H1 (cell line): ENCODE results near the gene ABLIM1. TPM values are rescaled to one million over a fixed set of nuclear protein-coding genes. Genes with fewer than 3 reads are reported as not detected.

Experiments used
- CTCF ChIA-PET: fragments of 300-600 bp; sonication (Branson Sonifier 250); formaldehyde crosslinking; loops from one replicate; lab custom pipeline; 2021; ENCODE audit not compliant: partially characterized antibody; lab: Charles Lee
- POLR2A ChIA-PET: fragments of 300-600 bp; sonication (Branson Sonifier 250); formaldehyde crosslinking; loops from one replicate; lab custom pipeline; 2021; ENCODE audit warnings: inconsistent platforms; ENCODE audit not compliant: partially characterized antibody; lab: Charles Lee
- DNase-seq, 2 experiments: peaks; one replicate each; pipeline versions ENCODE4 v3.0.0 to v3.0.0-alpha.2; 2010 to 2022; ENCODE audit warnings: low spot score in 2 of 2, low read depth in 1 of 2, mixed read lengths in 1 of 2
- FAIRE-seq: peaks from 2 replicates; lab custom pipeline; 2011; peaks lifted over from hg19 to GRCh38; lab: Jason Lieb, UNC
- H2AFZ ChIP-seq: 2 replicates; pipeline ENCODE4 v1.8.1; 2012; ENCODE audit warnings: low read length, inconsistent platforms
- H2AK5ac ChIP-seq: 2 replicates; pipeline ENCODE4 v1.6.1; 2013; ENCODE audit warnings: low read depth, low read length
- H2BK120ac ChIP-seq: replicated peaks from 2 replicates; pipeline ENCODE3; 2013; ENCODE audit warnings: low read depth, low read length, inconsistent platforms
- H2BK12ac ChIP-seq: 2 replicates; pipeline ENCODE4 v1.6.1; 2013; ENCODE audit warnings: low read depth, low read length
- H2BK15ac ChIP-seq: 2 replicates; pipeline ENCODE4 v1.6.1; 2013; ENCODE audit warnings: low read length
- H2BK20ac ChIP-seq: 2 replicates; pipeline ENCODE4 v1.6.1; 2013; ENCODE audit warnings: low read length
- H2BK5ac ChIP-seq: 2 replicates; pipeline ENCODE4 v1.6.1; 2013; ENCODE audit warnings: low read depth, low read length
- H3K14ac ChIP-seq: 2 replicates; pipeline ENCODE4 v1.6.1; 2013; ENCODE audit warnings: inconsistent platforms; ENCODE audit not compliant: insufficient read length
- H3K18ac ChIP-seq: 2 replicates; pipeline ENCODE4 v1.6.1; 2013; ENCODE audit warnings: low read length; ENCODE audit errors: extremely low read depth
- H3K23ac ChIP-seq: 2 replicates; pipeline ENCODE4 v1.6.1; 2013; ENCODE audit warnings: inconsistent platforms; ENCODE audit not compliant: insufficient read length
- H3K23me2 ChIP-seq: 2 replicates; pipeline ENCODE4 v1.6.1; 2013; ENCODE audit warnings: low read depth, low read length
- H3K27ac ChIP-seq: 2 replicates; pipeline ENCODE4 v1.6.1; 2011; ENCODE audit warnings: low read depth, low read length, inconsistent platforms
- H3K27me3 ChIP-seq, 4 experiments: replicated peaks in 1 of 4; 1 replicate in 1 of 4; 2 replicates in 3 of 4; pipeline versions ENCODE4 v1.6.1 to v1.8.1; 2011 to 2013; ENCODE audit warnings: low read length in 3 of 4, mild to moderate bottlenecking in 3 of 4, inconsistent platforms in 2 of 4, mixed read lengths in 2 of 4, moderate library complexity in 1 of 4; ENCODE audit not compliant: control insufficient read depth in 3 of 4, insufficient read depth in 3 of 4; ENCODE audit errors: extremely low read depth in 1 of 4
- H3K36me3 ChIP-seq, 4 experiments: 2 replicates each; pipeline versions ENCODE4 v1.6.1 to v1.8.1; 2011 to 2013; ENCODE audit warnings: mild to moderate bottlenecking in 4 of 4, low read length in 3 of 4, moderate library complexity in 2 of 4, control low read depth in 1 of 4, inconsistent platforms in 1 of 4; ENCODE audit not compliant: insufficient read depth in 4 of 4, control insufficient read depth in 2 of 4
- H3K4ac ChIP-seq: replicated peaks from 2 replicates; pipeline ENCODE3; 2013; ENCODE audit warnings: low read length, low read depth, mixed read lengths, inconsistent platforms; ENCODE audit not compliant: insufficient read length
- H3K4me1 ChIP-seq, 4 experiments: replicated peaks in 1 of 4; 1 replicate in 1 of 4; 2 replicates in 3 of 4; pipeline versions ENCODE4 v1.6.1 to v1.8.1; 2011 to 2013; ENCODE audit warnings: low read length in 3 of 4, inconsistent platforms in 2 of 4, mixed read lengths in 1 of 4; ENCODE audit not compliant: insufficient read depth in 4 of 4, control insufficient read depth in 3 of 4
- H3K4me2 ChIP-seq, 2 experiments: 2 replicates each; pipeline versions ENCODE4 v1.6.1 to v1.8.1; 2011 to 2013; ENCODE audit warnings: low read depth in 2 of 2, low read length in 2 of 2, control low read depth in 1 of 2, inconsistent platforms in 1 of 2, mild to moderate bottlenecking in 1 of 2; ENCODE audit not compliant: insufficient read depth in 1 of 2
- H3K4me3 ChIP-seq, 4 experiments: fragments of 200-600, 300-600 bp in 1 of 4; sonication (generic), shearing (Covaris generic), sonication (Bioruptor Twin) in 1 of 4; 2 replicates each; pipeline versions ENCODE4 v1.5.1 to v1.8.1; 2011 to 2016; ENCODE audit warnings: low read length in 4 of 4, low read depth in 3 of 4, control low read depth in 2 of 4, inconsistent platforms in 2 of 4, mild to moderate bottlenecking in 2 of 4, mixed read lengths in 1 of 4, moderate library complexity in 1 of 4; ENCODE audit not compliant: insufficient read depth in 2 of 4; ENCODE audit errors: extremely low read depth in 1 of 4
- H3K56ac ChIP-seq: replicated peaks from 2 replicates; pipeline ENCODE3; 2013; ENCODE audit warnings: low read depth, mild to moderate bottlenecking, mixed read lengths, low read length, inconsistent platforms; ENCODE audit not compliant: insufficient read length
- H3K79me1 ChIP-seq: 2 replicates; pipeline ENCODE4 v1.6.1; 2013; ENCODE audit warnings: low read depth, low read length, control low read depth
- H3K79me2 ChIP-seq, 2 experiments: 2 replicates each; pipeline versions ENCODE4 v1.6.1 to v1.8.1; 2012 to 2013; ENCODE audit warnings: low read length in 2 of 2, mild to moderate bottlenecking in 2 of 2, inconsistent platforms in 1 of 2; ENCODE audit not compliant: insufficient read depth in 2 of 2, control insufficient read depth in 1 of 2
- H3K9ac ChIP-seq, 4 experiments: replicated peaks in 1 of 4; 1 replicate in 1 of 4; 2 replicates in 3 of 4; pipeline versions ENCODE4 v1.6.1 to v1.8.1; 2011 to 2013; ENCODE audit warnings: low read depth in 3 of 4, low read length in 3 of 4, control low read depth in 2 of 4, mild to moderate bottlenecking in 2 of 4, moderate library complexity in 2 of 4, inconsistent platforms in 1 of 4; ENCODE audit errors: extremely low read depth in 1 of 4
- H3K9me3 ChIP-seq, 2 experiments: 2 replicates each; pipeline versions ENCODE4 v1.6.1 to v1.8.1; 2012 to 2013; ENCODE audit warnings: mild to moderate bottlenecking in 2 of 2, moderate library complexity in 2 of 2, control low read depth in 1 of 2, inconsistent platforms in 1 of 2, low read depth in 1 of 2, low read length in 1 of 2, mixed read lengths in 1 of 2; ENCODE audit not compliant: insufficient read depth in 2 of 2
- H4K20me1 ChIP-seq, 2 experiments: replicated peaks in 1 of 2; 2 replicates each; pipeline versions ENCODE3 to v1.8.1; 2011 to 2013; ENCODE audit warnings: inconsistent platforms in 2 of 2, low read length in 2 of 2, mild to moderate bottlenecking in 1 of 2; ENCODE audit not compliant: insufficient read depth in 2 of 2, control insufficient read depth in 1 of 2
- H4K5ac ChIP-seq: 2 replicates; pipeline ENCODE4 v1.6.1; 2013; ENCODE audit warnings: low read length, low read depth, mixed read lengths, inconsistent platforms; ENCODE audit not compliant: insufficient read length
- H4K8ac ChIP-seq: 2 replicates; pipeline ENCODE4 v1.8.0; 2013; ENCODE audit warnings: mild to moderate bottlenecking, moderate library complexity, low read length, inconsistent platforms; ENCODE audit not compliant: insufficient read depth; ENCODE audit errors: extremely low read depth
- H4K91ac ChIP-seq: replicated peaks from 2 replicates; pipeline ENCODE3; 2013; ENCODE audit warnings: low read length, mixed read lengths, inconsistent platforms; ENCODE audit not compliant: insufficient read length
- BCL11A ChIP-seq, 2 experiments: IDR thresholded peaks; one replicate each; pipeline ENCODE4 v1.6.1; 2011; ENCODE audit warnings: low read depth in 2 of 2, low read length in 2 of 2, mild to moderate bottlenecking in 2 of 2
- KDM4A ChIP-seq: IDR thresholded peaks from one replicate; pipeline ENCODE4 v1.7.1; 2012; ENCODE audit warnings: low read depth, mild to moderate bottlenecking, moderate library complexity, low read length, inconsistent platforms; ENCODE audit not compliant: severe bottlenecking
- SIRT6 ChIP-seq: IDR thresholded peaks from one replicate; pipeline ENCODE4 v1.7.1; 2012; ENCODE audit warnings: low read length, inconsistent platforms
- WGBS, 2 experiments: shearing (Covaris generic) in 1 of 2; methylation state at CpG; one replicate each; pipeline versions ENCODE4 v1.1.6 to v1.1.7; 2013 to 2015; ENCODE audit warnings: low lambda C conversion rate in 2 of 2, mixed read lengths in 2 of 2, inconsistent platforms in 1 of 2, low coverage in 1 of 2, missing lambda C conversion rate in 1 of 2; ENCODE audit not compliant: insufficient replicate concordance in 2 of 2, insufficient coverage in 1 of 2, insufficient read length in 1 of 2; ENCODE audit errors: extremely low coverage in 1 of 2, missing lambda C conversion rate in 1 of 2; 5-methylcytosine and 5-hydroxymethylcytosine counted together
- polyA plus RNA-seq, 7 experiments: library from polyadenylated mRNA; depleted of rRNA in 3 of 7; stranded (reverse) in 5 of 7; unstranded in 2 of 7; fragments of >200 nt in 5 of 7; fragments of 200-250 nt in 2 of 7; gene quantifications; 1 replicate in 5 of 7; 2 replicates in 1 of 7; 4 replicates in 1 of 7; pipeline versions ENCODE4 v1.2.1 to v1.2.3, GENCODE V29; 2011 to 2013; ENCODE audit warnings: missing spikeins in 2 of 7, mixed read lengths in 2 of 7
- total RNA-seq: library from RNA; stranded (reverse); fragmentation: NEBNext Ultra II Directional; extraction: Animal tissue kit (Norgen Biotek cat#: 25700); gene quantifications from 2 replicates; pipeline ENCODE4 v1.2.1, GENCODE V29; 2021
- TF ChIP-seq, protein P1 (sequence below): IDR thresholded peaks from 2 replicates; pipeline ENCODE4 v1.6.1; 2011; ENCODE audit warnings: low read depth, mild to moderate bottlenecking, low read length; ENCODE audit not compliant: insufficient read depth

The ABLIM1 gene
- total and polyA plus RNA-seq, 2 of the 8 experiments (the other 6 are each of a cell fraction or from before 2014, with no cell fraction given): 51.2 to 51.7 TPM

DNA sequence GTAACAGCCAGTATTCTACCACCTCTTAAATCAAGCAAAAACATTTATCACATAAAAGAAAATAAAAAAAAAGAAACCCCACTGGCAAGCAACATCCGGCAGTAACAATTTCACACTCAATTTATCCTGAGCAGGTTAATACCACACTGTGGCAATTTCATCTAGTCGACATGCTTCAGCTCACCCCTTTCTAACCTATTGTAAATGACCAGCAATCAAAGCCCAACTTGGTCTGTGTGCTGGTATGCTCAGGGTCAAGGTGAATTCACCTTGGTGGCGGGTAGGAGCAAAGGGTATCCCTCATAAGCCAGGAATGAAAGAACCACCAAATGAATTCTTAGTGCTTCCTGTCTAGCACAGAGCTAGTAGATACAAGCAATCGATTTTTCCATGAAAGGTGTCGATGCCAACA, 144.7 kb downstream of the ABLIM1 start:
- Histone ChIP-seq H3K9me3 (no peaks in the 10 kb centered on the region), H2BK120ac (no peak overlapping the region), H2BK5ac (no peak overlapping the region)
- TF ChIP-seq, protein P1, sequence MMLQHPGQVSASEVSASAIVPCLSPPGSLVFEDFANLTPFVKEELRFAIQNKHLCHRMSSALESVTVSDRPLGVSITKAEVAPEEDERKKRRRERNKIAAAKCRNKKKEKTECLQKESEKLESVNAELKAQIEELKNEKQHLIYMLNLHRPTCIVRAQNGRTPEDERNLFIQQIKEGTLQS: no peak
- TF ChIP-seq SIRT6 (no peak), BCL11A (IDR thresholded peaks at IDR 0.05; ENCODE audit: low read depth in 2 of 2, low read length in 2 of 2) (no peak), KDM4A (no peak)
- TF ChIP-seq, all 59 proteins: peak for 0
- H3K4me2 ChIP-seq: no peak overlapping the region
- no peak overlapping the region for H2AK5ac ChIP-seq
- H3K4ac ChIP-seq: no peak overlapping the region
- H4K5ac ChIP-seq: no peak overlapping the region
- H3K23me2 ChIP-seq: no peaks in the 10 kb centered on the region
- FAIRE-seq (no peak), DNase-seq (no peak)
- no peak overlapping the region for H2BK12ac ChIP-seq
- no peak overlapping the region for H2BK15ac ChIP-seq
- ChIA-PET CTCF (interaction anchor here (0.6 to 3.8 kb wide), 6 partner anchors 15 to 43 kb away, joined by 3 to 15 read pairs (median 4); no protein-coding TSS in a partner anchor), POLR2A (interaction anchor here (2.1 kb wide), 1 partner anchor 13 kb away, joined by 10 read pairs; no protein-coding TSS in a partner anchor)
- no peak overlapping the region for H4K8ac ChIP-seq
- peaks cover 4 to 5% of the 10 kb centered on the region in 2 experiments for H4K20me1 ChIP-seq
- no peak overlapping the region for H3K23ac ChIP-seq
- no peak overlapping the region for H3K56ac ChIP-seq
- no peaks in the 10 kb centered on the region for H3K36me3 ChIP-seq
- H2AFZ ChIP-seq: no peak overlapping the region
- H2BK20ac ChIP-seq: no peak overlapping the region
- peaks cover 0 to 3% (median 0%) of the 10 kb centered on the region in 4 experiments; a peak in 3 of 7 replicates for H3K4me1 ChIP-seq
- H3K9ac ChIP-seq: no peak overlapping the region
- no peak overlapping the region for H3K27ac ChIP-seq
- H3K79me2 ChIP-seq: peaks cover 0 to 39% of the 10 kb centered on the region in 2 experiments; a peak in 2 of 4 replicates
- H3K14ac ChIP-seq: no peak overlapping the region
- no peaks in the 10 kb centered on the region for H3K79me1 ChIP-seq
- no peak overlapping the region for H4K91ac ChIP-seq
- no peak overlapping the region for H3K4me3 ChIP-seq
- H3K18ac ChIP-seq: no peak overlapping the region
- no peaks in the 10 kb centered on the region for H3K27me3 ChIP-seq
- 89% methylated on average over 5 of the region's 5 CpGs; no CpG with 5 or more reads in 1 of the 2 experiments for WGBS, 2 experiments
